Peyer's patch (tissue), 4 donors: Measurements from ENCODE around the gene ZNF750. TPM values are rescaled to one million over a fixed set of nuclear protein-coding genes. Genes with fewer than 3 reads are reported as not detected.
A peak's percentile ranks its signal among the peaks of the same experiment; 100 is the strongest.

Experiments
- DNase-seq, 3 donors: peaks; one replicate each; pipeline ENCODE4 v3.0.0-alpha.2; 2017 to 2019
- H3K27ac ChIP-seq, 4 donors: fragments of 200-600 bp; sonication (generic); one replicate each; pipeline ENCODE4 v1.5.1; 2016 to 2019
- H3K27me3 ChIP-seq, 2 donors: fragments of 200-600 bp; sonication (generic); one replicate each; pipeline ENCODE4 v1.5.1; 2019
- H3K36me3 ChIP-seq, 3 donors: fragments of 200-600 bp; sonication (generic); one replicate each; pipeline ENCODE4 v1.5.1; 2016 to 2019
- H3K4me1 ChIP-seq, 4 donors: fragments of 200-600 bp; sonication (generic); one replicate each; pipeline ENCODE4 v1.5.1; 2016 to 2019
- H3K4me3 ChIP-seq, 4 donors: fragments of 200-600 bp; sonication (generic); 1 replicate in 3 of 4; 2 replicates in 1 of 4; pipeline ENCODE4 v1.5.1; 2016 to 2019; ENCODE audit warnings: mild to moderate bottlenecking in 1 of 4
- H3K9me3 ChIP-seq, 4 donors: fragments of 200-600 bp; sonication (generic); one replicate each; pipeline ENCODE4 v1.5.1; 2016 to 2019; ENCODE audit warnings: mild to moderate bottlenecking in 1 of 4
- CTCF ChIP-seq, 6 experiments: fragments of 450-650 bp in 4 of 6; fragments of 200-600 bp in 2 of 6; sonication (generic) in 1 of 6; IDR thresholded peaks; one replicate each; pipeline ENCODE4 v1.5.1; 2017 to 2019; ENCODE audit warnings: antibody characterized with exemption in 6 of 6, mild to moderate bottlenecking in 3 of 6, moderate library complexity in 1 of 6
- POLR2A ChIP-seq, 2 donors: fragments of 450-650 bp; IDR thresholded peaks; one replicate each; pipeline ENCODE4 v1.5.1; 2017; ENCODE audit warnings: antibody characterized with exemption in 2 of 2, mild to moderate bottlenecking in 2 of 2, moderate library complexity in 2 of 2
- total RNA-seq, 4 donors: library from RNA; depleted of rRNA; stranded (reverse); fragments of >200 nt; gene quantifications; one replicate each; pipeline ENCODE4 v1.1.0, GENCODE V29; 2016

The ZNF750 gene
- total RNA-seq, 4 donors from 2014 or later: not detected

GRCh38 chr17:82874011-82874835 is 34.4 kb upstream of the ZNF750 start:
- H3K4me1 ChIP-seq: peaks cover 3 to 24% (median 13%) of the 10 kb centered on the region in 4 donors

DNA sequence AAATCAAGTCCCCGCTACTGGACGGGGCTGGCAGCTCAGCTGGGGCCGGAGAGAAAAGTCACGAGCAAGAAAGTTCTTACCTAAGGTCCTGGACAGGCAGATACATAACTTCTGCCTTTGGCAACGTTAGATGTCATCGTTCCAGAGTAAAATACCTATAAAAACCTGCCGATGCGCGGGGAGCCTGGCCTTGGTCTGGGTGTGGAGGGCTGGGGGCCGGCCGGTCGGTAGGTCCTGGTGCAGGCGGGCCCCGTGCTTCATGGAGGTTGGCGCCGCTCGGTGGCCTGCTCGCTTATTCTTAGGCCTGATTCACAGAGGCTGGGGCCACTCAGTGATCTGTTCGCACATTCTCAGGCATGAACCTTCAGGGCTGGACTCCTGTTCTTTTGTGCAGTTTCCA is 33.7 kb upstream of the ZNF750 start:
- Histone ChIP-seq H3K4me3 (no peak overlapping the region), H3K4me1 (peaks cover 3 to 24% (median 10%) of the 10 kb centered on the region in 4 donors), H3K36me3 (peaks cover 0 to 19% (median 0%) of the 10 kb centered on the region in 3 donors), H3K27me3 (no peaks in the 10 kb centered on the region), H3K9me3 (no peaks in the 10 kb centered on the region), H3K27ac (no peak overlapping the region)
- DNase-seq: no peak
- TF ChIP-seq CTCF (IDR thresholded peaks at IDR 0.05) (no peak), POLR2A (IDR thresholded peaks at IDR 0.05) (no peak)

More at GRCh38 chr17:82874011-82874835, 34.4 kb upstream of the ZNF750 start:
- Histone ChIP-seq H3K27me3 (no peaks in the 10 kb centered on the region), H3K4me3 (no peak overlapping the region), H3K9me3 (no peaks in the 10 kb centered on the region), H3K36me3 (peaks cover 0 to 19% (median 0%) of the 10 kb centered on the region in 3 donors), H3K27ac (no peak overlapping the region)
- no peak for DNase-seq
- TF ChIP-seq POLR2A (IDR thresholded peaks at IDR 0.05) (no peak), CTCF (IDR thresholded peaks at IDR 0.05) (no peak)

DNA sequence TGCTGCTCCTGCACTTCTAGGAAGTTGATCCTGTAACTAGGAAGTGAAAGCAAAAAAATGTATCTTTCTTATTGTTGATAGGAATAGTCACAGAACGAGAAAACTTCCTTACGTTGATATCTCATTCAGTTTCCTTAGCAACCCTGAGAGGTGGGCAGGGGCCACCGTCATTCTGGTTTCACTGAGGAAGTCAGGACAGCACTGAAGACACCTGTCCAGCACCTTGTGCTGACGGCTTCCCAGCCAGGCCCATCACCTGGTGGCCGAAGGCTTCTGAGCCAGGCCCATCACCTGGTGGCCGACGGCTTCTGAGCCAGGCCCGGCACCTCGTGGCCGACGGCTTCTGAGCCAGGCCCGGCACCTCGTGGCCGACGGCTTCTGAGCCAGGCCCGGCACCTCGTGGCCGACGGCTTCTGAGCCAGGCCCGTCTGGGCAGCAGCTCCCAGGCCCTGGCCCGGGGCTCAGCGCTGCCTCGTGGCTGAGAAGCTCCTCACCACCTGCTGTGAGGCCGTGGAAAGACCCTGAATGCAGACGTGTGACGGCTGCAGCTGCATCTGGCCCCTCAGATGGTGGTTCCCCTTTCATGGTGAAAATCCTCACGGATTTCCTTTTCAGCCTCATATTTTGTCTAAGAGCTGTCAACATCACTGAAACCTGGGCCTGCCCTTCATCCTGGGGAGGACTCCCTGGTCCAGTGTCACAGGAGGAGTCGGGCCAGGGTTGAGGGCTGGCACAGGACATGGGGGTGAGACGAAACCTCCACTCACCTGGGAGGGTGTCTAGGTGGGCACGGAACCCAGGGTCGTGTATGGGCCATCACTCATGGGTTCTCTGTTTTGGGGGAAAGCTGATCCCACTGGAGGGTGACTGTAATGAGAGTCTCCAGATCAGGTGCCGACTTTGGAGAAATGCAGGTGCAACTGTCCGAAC is 33.0 kb upstream of the ZNF750 start:
- Histone ChIP-seq H3K27ac (peak overlapping the region in 1 of 4 donors; percentile 76), H3K4me3 (no peak overlapping the region), H3K27me3 (no peaks in the 10 kb centered on the region), H3K4me1 (peaks cover under 1 to 24% (median 7%) of the 10 kb centered on the region in 4 donors), H3K36me3 (peaks cover 0 to 19% (median 0%) of the 10 kb centered on the region in 3 donors), H3K9me3 (no peaks in the 10 kb centered on the region)
- TF ChIP-seq CTCF (IDR thresholded peaks at IDR 0.05) (no peak), POLR2A (IDR thresholded peaks at IDR 0.05) (no peak)
- peak in 1 of 3 donors; percentile 56 for DNase-seq

DNA sequence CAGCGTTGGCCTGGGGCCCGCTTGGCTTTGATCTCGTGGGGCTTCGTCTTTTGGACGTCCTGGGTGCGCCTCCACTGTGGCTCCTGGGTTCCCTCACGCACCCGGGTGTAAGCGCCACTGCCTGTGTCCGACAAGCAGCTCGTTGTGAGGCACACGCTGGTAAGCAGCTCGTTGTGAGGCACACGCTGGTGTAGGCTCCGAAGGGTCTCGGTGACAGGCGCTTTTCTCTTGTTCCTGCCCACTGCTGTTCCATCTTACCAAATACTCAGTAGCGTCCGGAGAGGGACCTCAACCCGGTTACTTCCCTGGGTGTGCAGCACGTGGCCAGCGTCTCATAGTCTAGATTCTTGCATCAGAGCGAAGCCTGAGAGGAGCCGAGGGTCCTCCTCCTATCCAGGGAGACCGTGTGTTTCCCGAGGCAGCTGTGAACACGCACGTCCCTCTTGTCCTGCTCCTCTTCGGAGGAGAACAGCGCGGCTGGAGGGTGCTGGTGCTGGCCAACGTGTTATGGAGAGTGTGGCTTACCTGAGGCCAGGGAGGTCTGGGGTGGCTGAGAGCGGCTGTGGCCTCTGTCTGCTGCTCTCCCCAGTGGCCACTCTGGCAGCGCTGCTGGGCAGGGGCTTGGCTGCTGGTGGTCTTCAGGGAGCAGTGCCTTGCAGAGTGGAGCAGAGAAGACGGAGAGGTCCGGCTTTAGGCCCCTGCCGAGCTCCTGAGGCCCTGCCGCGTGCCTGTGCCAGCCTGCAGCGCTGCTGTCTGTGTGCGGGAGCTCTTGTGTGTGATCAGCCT is 32.1 kb upstream of the ZNF750 start:
- Histone ChIP-seq H3K4me3 (peak overlapping the region in 1 of 4 donors; percentile 22), H3K4me1 (peaks cover 0 to 24% (median 8%) of the 10 kb centered on the region in 4 donors), H3K9me3 (no peaks in the 10 kb centered on the region), H3K36me3 (peaks cover 0 to 19% (median 0%) of the 10 kb centered on the region in 3 donors), H3K27me3 (no peaks in the 10 kb centered on the region), H3K27ac (peak overlapping the region; percentile 34 to 76 (median 52))
- no peak for TF ChIP-seq POLR2A (IDR thresholded peaks at IDR 0.05)
- no peak for TF ChIP-seq CTCF (IDR thresholded peaks at IDR 0.05)
- no peak for DNase-seq
